Mucosa of rectum (tissue), 2 donors: Measurements from ENCODE around the gene PDZRN3.

Experiments
- H3K27ac ChIP-seq, 2 donors: one replicate each; pipeline ENCODE4 v1.7.0; 2013; ENCODE audit warnings: inconsistent platforms in 2 of 2, low read depth in 2 of 2, low read length in 2 of 2
- H3K27me3 ChIP-seq, 2 donors: one replicate each; pipeline ENCODE4 v1.7.0; 2013; ENCODE audit warnings: low read length in 2 of 2; ENCODE audit not compliant: control insufficient read depth in 2 of 2, insufficient read depth in 2 of 2
- H3K36me3 ChIP-seq, 2 donors: one replicate each; pipeline ENCODE4 v1.7.0; 2013; ENCODE audit warnings: low read length in 2 of 2; ENCODE audit not compliant: control insufficient read depth in 2 of 2, insufficient read depth in 2 of 2
- H3K4me1 ChIP-seq, 2 donors: one replicate each; pipeline ENCODE4 v1.7.0; 2013; ENCODE audit warnings: low read length in 2 of 2, mild to moderate bottlenecking in 1 of 2; ENCODE audit not compliant: control insufficient read depth in 2 of 2, insufficient read depth in 2 of 2
- H3K4me3 ChIP-seq, 2 donors: one replicate each; pipeline ENCODE4 v1.7.0; 2013; ENCODE audit warnings: low read length in 2 of 2
- H3K9ac ChIP-seq, 2 donors: one replicate each; pipeline ENCODE4 v1.7.0; 2013; ENCODE audit warnings: low read length in 2 of 2, low read depth in 1 of 2, mild to moderate bottlenecking in 1 of 2
- H3K9me3 ChIP-seq, 2 donors: one replicate each; pipeline ENCODE4 v1.7.0; 2013; ENCODE audit warnings: low read length in 2 of 2; ENCODE audit not compliant: control insufficient read depth in 2 of 2
- donor health status: healthy.
- donor health status: Normal muscosa, but diverticular disease.

Gene PDZRN3

DNA sequence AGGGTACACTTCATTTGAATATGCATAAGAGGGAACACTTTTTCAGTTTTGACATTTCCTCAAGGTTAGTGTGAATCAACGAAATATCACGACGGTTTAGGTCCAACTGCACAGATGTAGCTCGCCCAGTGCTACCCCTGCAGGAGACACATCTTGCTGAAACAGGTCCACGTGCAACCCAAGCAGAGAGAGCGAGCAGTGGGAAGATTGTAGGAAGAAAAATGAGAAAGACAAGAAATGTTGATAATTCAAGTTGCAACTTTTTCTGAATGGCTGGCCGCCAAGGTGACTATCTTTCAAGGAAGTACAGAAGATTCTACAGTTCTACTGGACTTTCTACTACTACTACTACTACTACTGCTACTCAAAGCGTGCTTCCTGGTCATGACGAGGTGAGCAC, 231.7 kb downstream of the PDZRN3 start:
- H3K27ac ChIP-seq = no peak overlapping the region
- no peaks in the 10 kb centered on the region for H3K27me3 ChIP-seq
- no peaks in the 10 kb centered on the region for H3K4me1 ChIP-seq
- no peaks in the 10 kb centered on the region for H3K9me3 ChIP-seq
- peaks cover 0 to under 1% of the 10 kb centered on the region in 2 donors for H3K36me3 ChIP-seq
- no peak overlapping the region for H3K4me3 ChIP-seq
- H3K9ac ChIP-seq = no peak overlapping the region

DNA sequence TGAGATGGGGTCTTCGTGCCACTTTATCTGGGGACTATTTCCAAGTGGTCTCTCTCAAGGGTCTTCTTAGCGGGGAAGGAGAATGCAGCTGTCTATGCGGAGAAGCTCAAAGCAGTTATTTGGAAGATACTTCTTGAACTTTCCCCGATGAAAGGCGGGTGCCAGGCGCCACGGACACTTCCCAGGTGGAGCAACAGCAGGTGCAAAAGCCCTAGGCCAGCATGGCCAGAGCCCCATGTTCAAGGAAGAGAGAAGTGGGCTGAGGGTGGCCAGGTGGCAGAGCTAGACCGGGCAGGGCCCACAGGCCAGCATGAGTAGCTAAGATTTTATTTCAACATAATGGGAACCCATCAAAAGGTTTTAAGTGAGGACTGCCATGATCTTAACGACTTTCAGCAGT, 232.8 kb downstream of the PDZRN3 start:
- Histone ChIP-seq H3K4me1 (no peaks in the 10 kb centered on the region), H3K27ac (no peak overlapping the region), H3K9ac (no peak overlapping the region), H3K9me3 (no peaks in the 10 kb centered on the region), H3K27me3 (no peaks in the 10 kb centered on the region), H3K36me3 (peaks cover 3 to 7% of the 10 kb centered on the region in 2 donors), H3K4me3 (no peak overlapping the region)

DNA sequence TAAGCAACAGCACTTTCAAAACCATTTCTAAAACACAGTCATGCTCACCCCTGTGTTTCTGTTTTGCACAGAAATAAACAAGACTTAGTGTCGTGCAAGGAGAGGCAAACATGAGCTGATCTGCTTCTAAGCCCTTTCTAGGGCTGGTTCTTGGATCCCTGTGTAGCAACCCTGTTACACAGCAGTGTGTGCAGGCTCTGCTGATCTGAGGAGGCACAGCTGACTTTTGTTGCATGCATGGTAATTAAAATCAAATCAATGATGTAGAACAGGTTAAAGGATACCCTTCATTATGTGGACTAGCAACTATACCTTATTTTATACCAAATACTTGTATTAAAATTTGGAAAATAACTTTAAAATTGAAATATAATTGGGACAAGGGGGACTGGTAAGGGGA, 234.8 kb downstream of the PDZRN3 start:
- no peaks in the 10 kb centered on the region for H3K4me1 ChIP-seq
- H3K27me3 ChIP-seq = no peaks in the 10 kb centered on the region
- H3K4me3 ChIP-seq = no peak overlapping the region
- no peak overlapping the region for H3K9ac ChIP-seq
- peak overlapping the region; percentile 26 to 38 for H3K27ac ChIP-seq
- H3K36me3 ChIP-seq = peaks cover 7 to 9% of the 10 kb centered on the region in 2 donors
- H3K9me3 ChIP-seq = no peaks in the 10 kb centered on the region

DNA sequence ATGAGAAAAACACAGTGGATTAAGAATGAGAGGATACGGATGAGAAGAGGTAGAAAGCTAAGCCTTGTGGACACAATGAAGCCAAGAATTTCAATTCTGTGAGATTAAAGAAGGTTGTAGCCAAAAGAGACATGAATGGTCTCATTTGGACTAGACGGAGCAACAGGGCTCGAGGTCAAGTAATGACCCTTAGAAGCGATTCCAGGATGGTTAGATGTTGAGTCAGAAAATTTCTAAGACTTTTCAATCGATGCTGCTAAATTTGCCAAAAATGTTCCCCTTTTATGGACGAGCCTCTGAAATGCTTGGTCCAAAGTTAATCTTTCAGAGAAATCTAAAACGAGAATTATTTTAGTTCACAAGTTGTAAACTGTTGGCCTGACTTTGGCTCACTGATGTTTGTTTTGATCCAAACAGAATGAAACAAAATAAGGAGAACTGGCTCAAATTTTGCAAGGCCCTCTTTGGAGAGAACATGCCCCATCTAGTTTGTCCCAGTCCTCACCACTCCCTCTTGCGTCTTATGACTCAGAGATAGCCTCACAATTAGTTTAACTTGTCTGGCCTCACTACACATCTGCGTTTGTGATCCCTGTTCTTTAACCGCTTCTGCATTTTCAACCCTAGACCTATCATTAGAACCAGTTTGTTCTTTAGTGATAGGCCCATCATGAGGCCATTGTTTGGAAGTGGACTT, 235.5 kb downstream of the PDZRN3 start:
- no peak overlapping the region for H3K9ac ChIP-seq
- no peak overlapping the region for H3K4me3 ChIP-seq
- no peaks in the 10 kb centered on the region for H3K4me1 ChIP-seq
- H3K27ac ChIP-seq = peak overlapping the region; percentile 26 to 38
- no peaks in the 10 kb centered on the region for H3K9me3 ChIP-seq
- H3K36me3 ChIP-seq = peaks cover 14 to 16% of the 10 kb centered on the region in 2 donors
- no peaks in the 10 kb centered on the region for H3K27me3 ChIP-seq

DNA sequence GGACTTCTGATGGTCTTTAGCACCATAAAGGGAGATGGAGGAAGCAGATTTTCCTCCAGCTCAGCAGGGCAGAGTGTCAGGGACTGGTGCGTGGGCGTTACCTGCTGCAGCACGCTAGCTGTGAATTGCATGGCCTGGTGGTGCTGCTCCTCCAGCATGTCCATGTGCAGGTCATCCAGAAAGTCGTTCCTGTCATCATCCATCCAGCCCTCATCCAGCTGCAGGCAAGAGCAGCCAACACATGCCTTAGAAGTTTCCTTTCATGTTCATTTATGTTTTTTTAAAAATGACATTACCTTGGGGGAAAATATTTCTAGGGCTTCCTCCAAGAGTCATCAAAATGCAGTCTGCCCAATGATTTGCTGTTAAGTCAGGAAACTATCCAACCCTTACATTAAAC, 239.2 kb downstream of the PDZRN3 start:
- Histone ChIP-seq H3K36me3 (peaks cover 19 to 26% of the 10 kb centered on the region in 2 donors), H3K27ac (no peak overlapping the region), H3K4me1 (no peaks in the 10 kb centered on the region), H3K4me3 (no peak overlapping the region), H3K9me3 (no peaks in the 10 kb centered on the region), H3K27me3 (no peaks in the 10 kb centered on the region), H3K9ac (no peak overlapping the region)

DNA sequence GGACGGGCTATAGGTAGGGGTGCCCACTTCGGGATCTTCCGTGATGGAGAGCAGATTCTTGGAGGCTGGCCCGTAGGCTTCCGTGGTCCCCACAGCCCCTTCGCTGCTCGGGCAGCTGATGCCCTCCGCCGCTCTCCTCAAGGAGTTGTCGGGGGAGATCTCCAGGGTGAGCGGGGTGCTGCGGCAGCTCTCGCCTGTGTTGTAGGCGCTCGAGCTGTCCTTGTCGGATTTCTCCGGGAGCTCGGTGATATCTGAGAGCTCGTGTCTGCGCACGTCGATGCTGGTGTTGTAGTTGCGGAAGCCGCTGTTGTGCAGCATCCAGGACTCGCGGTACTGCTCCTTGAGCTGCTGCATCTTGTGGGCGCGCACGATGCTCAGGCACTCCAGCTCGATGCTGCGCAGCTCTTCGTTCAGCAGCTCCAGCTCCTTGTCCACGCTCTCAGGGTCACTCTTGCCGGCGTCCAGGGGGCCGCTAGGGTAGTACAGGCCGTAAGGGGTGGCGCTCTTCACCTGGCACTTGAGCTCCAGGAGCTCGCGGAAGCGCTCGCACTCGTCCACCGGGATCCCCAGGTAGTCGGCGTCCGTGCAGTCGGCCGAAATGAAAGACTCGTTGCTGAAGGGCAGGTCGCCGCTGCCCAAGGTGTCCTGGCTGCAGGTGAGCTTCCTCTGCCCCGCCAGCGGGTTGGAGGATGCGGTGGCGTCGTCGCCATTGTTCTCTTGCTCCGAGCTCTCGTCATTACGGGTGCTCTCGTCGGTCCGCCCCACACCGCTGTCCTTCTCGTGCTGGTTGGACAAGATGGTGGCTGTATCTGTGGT, 240.4 kb downstream of the PDZRN3 start:
- no peak overlapping the region for H3K9ac ChIP-seq
- peaks cover 19 to 26% of the 10 kb centered on the region in 2 donors for H3K36me3 ChIP-seq
- H3K27ac ChIP-seq = no peak overlapping the region

DNA sequence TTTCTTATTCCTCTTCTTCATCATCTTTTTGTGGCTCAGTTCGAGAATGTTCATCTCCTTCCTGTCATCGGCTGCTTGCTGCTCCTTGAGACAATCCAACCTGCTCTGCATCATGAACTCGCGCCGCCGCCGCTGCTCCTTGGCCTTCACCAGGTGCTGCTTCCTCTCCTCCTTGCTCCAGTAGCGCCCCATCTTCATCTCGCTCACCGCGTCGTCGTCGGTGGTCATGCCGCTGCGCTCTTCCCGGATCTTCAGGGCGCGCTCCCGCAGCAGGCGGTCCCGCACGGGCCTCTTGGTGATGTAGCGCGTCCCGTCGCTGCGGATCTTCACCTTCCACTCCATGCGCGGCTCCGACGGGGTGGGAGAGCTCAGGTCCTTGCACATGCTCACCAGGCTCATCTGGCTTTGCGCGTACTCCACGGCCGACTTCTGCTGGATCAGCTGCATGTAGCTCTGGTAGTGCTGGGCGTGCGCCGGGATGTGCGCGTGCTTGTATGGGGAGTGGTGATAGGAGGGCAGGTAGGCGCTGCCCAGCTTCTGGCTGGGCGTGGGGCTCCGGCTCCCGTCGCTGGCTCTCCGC, 241.2 kb downstream of the PDZRN3 start:
- Histone ChIP-seq H3K36me3 (peaks cover 19 to 26% of the 10 kb centered on the region in 2 donors), H3K9ac (no peak overlapping the region), H3K27me3 (no peaks in the 10 kb centered on the region), H3K27ac (no peak overlapping the region), H3K4me3 (no peak overlapping the region), H3K9me3 (no peaks in the 10 kb centered on the region), H3K4me1 (no peaks in the 10 kb centered on the region)

More for the DNA sequence above, 240.4 kb downstream of the PDZRN3 start:
- H3K9me3 ChIP-seq = no peaks in the 10 kb centered on the region
- H3K4me3 ChIP-seq = no peak overlapping the region
- no peaks in the 10 kb centered on the region for H3K27me3 ChIP-seq
- H3K4me1 ChIP-seq = no peaks in the 10 kb centered on the region

DNA sequence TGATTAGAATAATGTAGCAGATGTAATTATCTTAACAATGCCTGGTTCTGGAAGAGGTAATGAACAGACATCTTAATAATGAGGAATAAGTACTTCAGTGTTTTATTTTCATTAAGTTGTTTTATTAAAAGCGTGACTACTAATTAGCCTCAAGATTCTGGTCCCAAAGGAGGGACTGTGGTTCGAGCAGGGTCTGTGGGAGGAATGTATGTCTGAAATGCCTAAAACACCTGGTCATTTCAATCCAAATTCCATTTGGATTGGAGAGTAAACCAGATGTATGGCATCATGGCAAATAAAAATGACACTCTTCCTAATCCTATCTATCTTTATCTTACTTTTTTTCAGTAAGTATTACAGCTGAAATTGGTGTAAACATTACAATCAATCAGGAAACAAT, 243.2 kb downstream of the PDZRN3 start:
- H3K27me3 ChIP-seq = no peaks in the 10 kb centered on the region
- no peak overlapping the region for H3K4me3 ChIP-seq
- no peaks in the 10 kb centered on the region for H3K4me1 ChIP-seq
- H3K27ac ChIP-seq = no peak overlapping the region
- peaks cover 12 to 23% of the 10 kb centered on the region in 2 donors for H3K36me3 ChIP-seq
- H3K9me3 ChIP-seq = no peaks in the 10 kb centered on the region
- H3K9ac ChIP-seq = no peak overlapping the region

DNA sequence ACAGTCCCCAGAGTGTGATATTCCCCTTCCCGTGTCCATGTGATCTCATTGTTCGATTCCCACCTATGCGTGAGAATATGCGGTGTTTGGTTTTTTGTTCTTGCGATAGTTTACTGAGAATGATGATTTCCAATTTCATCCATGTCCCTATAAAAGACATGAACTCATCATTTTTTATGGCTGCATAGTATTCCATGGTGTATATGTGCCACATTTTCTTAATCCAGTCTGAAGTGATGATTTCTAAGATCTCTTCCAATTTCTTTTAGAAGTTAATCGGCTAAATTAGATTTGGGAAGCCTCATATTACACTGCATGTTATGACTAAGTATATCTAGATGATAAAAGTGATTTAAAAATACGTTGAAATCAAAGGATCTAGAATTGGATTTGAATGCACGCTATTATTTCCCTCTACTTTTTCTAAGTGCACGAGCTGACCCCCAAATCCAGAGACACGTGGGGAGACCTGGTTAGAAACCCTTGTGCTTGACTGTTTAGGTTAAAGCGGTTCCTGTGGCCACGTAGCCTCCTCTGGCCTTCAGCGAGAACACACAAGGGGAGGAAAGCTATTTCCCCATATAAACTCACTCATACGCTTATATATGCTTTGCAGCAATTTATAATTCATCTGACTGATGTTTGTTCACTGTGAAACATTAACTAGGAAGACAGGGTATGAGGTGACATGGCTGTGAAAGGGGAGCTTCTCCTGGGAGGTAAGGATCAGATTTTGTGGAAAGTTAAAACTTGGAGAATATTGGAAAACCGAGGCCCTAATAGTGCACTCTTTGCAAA, 243.8 kb downstream of the PDZRN3 start:
- no peaks in the 10 kb centered on the region for H3K4me1 ChIP-seq
- H3K36me3 ChIP-seq = peaks cover 12 to 23% of the 10 kb centered on the region in 2 donors
- H3K9ac ChIP-seq = no peak overlapping the region
- H3K27me3 ChIP-seq = no peaks in the 10 kb centered on the region
- no peak overlapping the region for H3K4me3 ChIP-seq
- no peaks in the 10 kb centered on the region for H3K9me3 ChIP-seq
- H3K27ac ChIP-seq = no peak overlapping the region
